Middle frontal gyrus (tissue), 1 donor: ENCODE measurements around the gene IRAK1BP1.
"Not testable (repeated sequence)": the region's sequence is repeated elsewhere in the genome, so short reads cannot be mapped to it uniquely, and the experiment has no call there.

ENCODE experiments used
- DNase-seq: peaks from one replicate; pipeline ENCODE4 v3.0.0-alpha.2; 2015; ENCODE audit warnings: low spot score; ENCODE audit errors: extremely low spot score

The IRAK1BP1 gene

GRCh38 chr6:78883651-78884050, 16.3 kb downstream of the IRAK1BP1 start:
- DNase-seq: no peak

- DNase-seq: not testable (repeated sequence)
These were observed 22.6 kb downstream of the IRAK1BP1 start for GRCh38 chr6:78889901-78890300.

GRCh38 chr6:78896227-78896626, 28.9 kb downstream of the IRAK1BP1 start:
- DNase-seq: no peak

GRCh38 chr6:78908621-78909020, 41.3 kb downstream of the IRAK1BP1 start:
- no peak for DNase-seq

DNA sequence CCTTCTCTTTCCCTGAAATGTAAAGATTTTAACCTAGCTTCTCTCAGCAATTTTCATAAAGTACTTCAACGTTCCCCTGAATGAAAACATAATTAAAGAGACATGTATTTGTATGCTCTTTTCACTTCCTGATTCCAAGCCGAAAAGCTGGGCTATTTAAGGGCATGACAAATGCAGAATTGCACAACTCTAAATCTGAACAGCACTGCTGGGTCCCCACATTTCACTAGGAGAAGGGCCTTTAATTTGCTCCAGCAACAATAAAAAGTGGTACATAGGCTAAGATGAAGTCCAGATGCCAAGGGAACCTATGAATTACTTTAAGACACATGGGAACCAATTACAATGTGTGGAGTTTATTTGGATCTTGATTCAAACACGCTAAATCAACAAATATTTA, 42.0 kb downstream of the IRAK1BP1 start:
- DNase-seq: no peak

DNA sequence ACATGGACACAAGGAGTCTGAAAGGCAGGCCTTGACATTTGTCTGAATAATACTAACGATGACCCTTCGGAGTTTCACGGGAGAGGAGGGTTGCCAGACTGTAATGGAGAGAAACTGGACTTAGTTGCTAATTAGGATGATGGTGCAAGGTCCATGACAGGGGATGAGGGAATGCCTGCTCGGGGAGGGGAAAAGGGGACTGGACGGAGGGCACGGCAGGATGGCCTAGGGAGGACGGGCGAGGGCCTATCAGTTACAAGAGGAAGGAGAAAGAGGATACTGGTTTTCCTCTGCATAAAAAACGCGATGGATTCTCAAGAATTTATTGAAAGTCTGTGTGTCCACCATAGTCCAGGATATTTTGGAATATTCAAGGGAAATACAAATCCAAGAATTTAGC, 42.7 kb downstream of the IRAK1BP1 start:
- no peak for DNase-seq

DNA sequence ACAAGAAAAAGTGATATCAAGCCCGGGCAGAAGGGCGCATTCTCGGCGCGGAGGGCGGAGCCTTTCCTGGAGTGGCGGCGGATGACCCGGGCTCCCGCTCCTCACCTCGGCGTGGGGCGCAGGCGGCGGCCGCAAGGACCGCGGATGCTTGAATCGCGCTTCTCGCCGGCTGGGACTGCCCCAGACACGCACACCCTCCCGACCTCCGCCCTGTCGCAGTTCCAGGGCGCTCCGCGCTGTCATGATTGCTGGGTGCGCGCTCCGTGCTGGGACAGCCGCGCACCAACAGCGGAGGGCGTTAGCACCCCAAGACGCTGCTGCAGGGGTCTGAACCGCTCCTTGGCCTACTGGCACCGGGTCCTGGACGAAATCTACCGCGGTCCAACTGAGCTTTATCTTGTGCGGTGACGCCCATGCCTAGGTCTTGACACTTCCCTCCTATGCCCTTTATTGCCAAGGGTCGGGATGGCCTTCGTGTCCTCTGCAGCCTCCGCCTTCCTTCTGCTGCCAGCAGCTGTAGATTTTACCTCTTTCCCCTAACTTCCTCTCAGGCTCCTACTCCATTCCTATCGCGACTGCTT, 43.3 kb downstream of the IRAK1BP1 start:
- no peak for DNase-seq

GRCh38 chr6:78911218-78911940, 44.0 kb downstream of the IRAK1BP1 start:
- DNase-seq: no peak

- DNase-seq: no peak
These were observed 49.1 kb downstream of the IRAK1BP1 start for GRCh38 chr6:78916411-78916810.

GRCh38 chr6:78917788-78918187, 50.4 kb downstream of the IRAK1BP1 start:
- DNase-seq: no peak

DNA sequence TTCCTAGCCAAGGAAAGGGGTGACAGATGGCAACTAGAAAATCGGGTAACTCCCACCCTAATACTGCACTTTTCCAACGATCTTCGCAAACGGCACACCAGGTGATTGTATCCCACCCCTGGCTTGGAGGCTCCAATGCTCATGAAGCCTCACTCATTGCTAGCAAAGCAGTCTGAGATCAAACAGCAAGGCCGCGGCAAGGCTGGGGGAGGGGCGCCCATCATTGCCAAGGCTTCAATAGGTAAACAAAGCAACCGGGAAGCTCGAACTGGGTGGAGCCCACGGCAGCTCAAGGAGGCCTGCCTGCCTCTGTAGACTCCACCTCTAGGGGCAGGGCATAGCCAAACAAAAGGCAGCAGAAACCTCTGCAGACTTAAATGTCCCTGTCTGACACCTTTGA, 53.8 kb downstream of the IRAK1BP1 start:
- not testable (repeated sequence) for DNase-seq

DNA sequence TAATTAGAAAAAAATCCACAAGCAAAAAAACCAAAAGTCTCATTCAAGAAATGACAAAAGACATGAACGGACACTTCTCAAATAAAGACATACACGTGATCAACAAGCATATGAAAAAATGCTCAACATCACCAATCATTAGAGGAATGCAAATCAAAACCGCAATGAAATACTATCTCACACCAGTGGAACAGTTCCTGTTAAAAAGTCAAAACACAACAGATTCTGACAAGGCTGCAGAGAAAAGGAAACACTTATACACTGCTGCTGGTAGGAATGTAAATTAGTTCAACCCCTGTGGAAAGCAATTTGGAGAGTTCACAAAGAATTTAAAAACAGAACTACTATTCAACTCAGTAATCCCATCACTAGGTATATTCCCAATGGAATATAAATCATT, 58.0 kb downstream of the IRAK1BP1 start:
- no peak for DNase-seq

DNA sequence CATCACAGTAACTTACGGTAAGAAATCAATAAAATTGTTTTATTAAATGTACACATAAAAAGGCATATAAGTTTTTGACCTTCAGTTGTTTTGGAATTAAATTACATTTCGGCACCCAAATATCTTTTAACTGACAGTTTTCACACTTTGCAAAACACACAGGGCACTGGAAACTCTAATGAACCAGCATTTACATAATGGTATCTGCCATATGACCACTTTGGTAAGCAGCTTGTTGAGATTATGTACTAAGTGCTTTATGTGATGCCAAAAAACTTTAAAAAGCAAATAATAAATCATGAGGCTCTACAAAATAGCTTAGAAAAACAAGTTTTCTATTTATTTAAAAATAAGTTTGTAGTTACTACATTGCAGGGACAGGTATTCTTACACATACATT, 68.2 kb downstream of the IRAK1BP1 start:
- DNase-seq: no peak

GRCh38 chr6:78936515-78936914, 69.2 kb downstream of the IRAK1BP1 start:
- DNase-seq: no peak

DNA sequence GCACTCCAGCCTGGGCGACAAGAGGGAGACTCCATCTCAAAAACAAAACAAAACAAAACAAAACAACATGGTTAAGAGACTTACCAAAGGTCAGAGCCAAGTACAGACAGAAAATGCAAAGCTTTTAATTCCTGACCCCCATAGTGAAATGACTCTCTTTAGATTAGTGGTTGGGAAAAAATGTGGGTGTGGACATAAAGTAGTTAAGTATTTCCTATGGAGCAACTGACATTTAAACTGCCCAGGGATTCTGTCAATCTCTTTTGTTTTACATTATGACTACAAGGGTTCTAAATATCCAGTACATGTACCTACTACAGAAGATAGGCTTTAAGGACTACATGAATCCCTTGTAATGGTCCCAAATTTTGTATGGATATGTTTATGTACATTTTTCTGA, 75.1 kb downstream of the IRAK1BP1 start:
- DNase-seq: no peak

GRCh38 chr6:78947529-78947928, 80.2 kb downstream of the IRAK1BP1 start:
- DNase-seq: no peak

GRCh38 chr6:78947962-78948361, 80.6 kb downstream of the IRAK1BP1 start:
- DNase-seq: no peak

DNA sequence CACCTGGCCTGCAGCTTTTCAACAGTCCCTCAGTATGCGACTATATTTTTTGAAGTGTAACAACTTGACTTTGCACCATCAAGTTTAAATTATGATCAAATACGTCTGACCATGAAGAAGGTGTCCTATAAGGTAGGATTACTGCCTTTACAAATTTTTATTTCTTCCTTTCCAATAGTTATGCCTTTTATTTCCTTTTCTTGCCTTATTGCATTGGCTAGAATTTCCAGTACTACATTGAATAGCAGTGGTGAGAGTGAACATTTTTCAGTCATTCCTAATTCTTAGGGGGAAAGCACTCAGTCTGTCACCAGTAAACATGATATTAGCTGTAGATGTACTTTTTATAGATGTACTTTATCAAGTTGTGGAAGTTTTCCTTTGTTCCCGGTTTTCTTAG, 81.4 kb downstream of the IRAK1BP1 start:
- no peak for DNase-seq

DNA sequence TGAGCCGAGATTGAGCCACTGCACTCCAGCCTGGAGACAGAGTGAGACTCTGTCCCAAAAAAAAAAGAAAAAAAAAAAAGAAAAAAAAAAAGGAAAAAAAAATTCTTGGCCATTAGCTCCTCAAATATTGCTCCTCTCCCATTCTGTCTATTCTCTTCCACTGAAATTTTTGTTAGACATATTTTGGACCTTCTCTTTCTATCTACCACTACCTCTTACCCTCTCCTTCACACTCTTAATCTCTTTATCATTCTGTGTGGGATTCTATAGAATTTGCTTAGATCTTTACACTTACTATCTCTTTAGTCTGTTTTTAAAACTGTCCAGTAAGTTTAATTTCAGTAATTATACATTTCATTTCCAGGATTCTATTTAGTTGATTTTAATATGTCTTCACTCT, 85.0 kb downstream of the IRAK1BP1 start:
- DNase-seq: no peak
